GM23338 (cell line): ENCODE data around the gene METTL4. TPM values are rescaled to one million over a fixed set of nuclear protein-coding genes. Genes with fewer than 3 reads are reported as not detected.

ENCODE experiments used
- ATAC-seq: fragments of 200-7000 bp; cut with Tn5 transposase; 3 replicates; pipeline ENCODE4 v1.9.1; 2020
- DNase-seq: peaks from one replicate; pipeline ENCODE4 v3.0.0-alpha.2; 2015; ENCODE audit warnings: low spot score
- H2AFZ ChIP-seq: fragments of 200-600 bp; sonication (generic); 2 replicates; pipeline ENCODE4 v1.8.0; 2016; ENCODE audit warnings: antibody characterized with exemption, mild to moderate bottlenecking, moderate library complexity
- H3F3A ChIP-seq: fragments of 200-600 bp; sonication (generic); replicated peaks from 2 replicates; pipeline ENCODE4 v1.8.0; 2017; ENCODE audit warnings: antibody characterized with exemption, mixed run types, low read depth
- H3K27ac ChIP-seq: fragments of 200-600 bp; sonication (generic); 2 replicates; pipeline ENCODE4 v1.6.1; 2016; ENCODE audit warnings: low read depth
- H3K27me3 ChIP-seq: fragments of 200-600 bp; sonication (generic); 2 replicates; pipeline ENCODE4 v1.8.0; 2016; ENCODE audit warnings: mild to moderate bottlenecking, mixed run types, moderate library complexity; ENCODE audit not compliant: insufficient read depth
- H3K36me3 ChIP-seq: fragments of 200-600 bp; sonication (generic); 2 replicates; pipeline ENCODE4 v1.8.0; 2016; ENCODE audit warnings: mild to moderate bottlenecking; ENCODE audit not compliant: insufficient read depth
- H3K4me1 ChIP-seq: fragments of 200-600 bp; sonication (generic); 2 replicates; pipeline ENCODE4 v1.8.0; 2016; ENCODE audit warnings: mild to moderate bottlenecking, moderate library complexity; ENCODE audit not compliant: insufficient read depth
- H3K4me2 ChIP-seq: fragments of 200-600 bp; sonication (generic); 2 replicates; pipeline ENCODE4 v1.7.1; 2017; ENCODE audit warnings: mixed run types
- H3K4me3 ChIP-seq: fragments of 200-600 bp; sonication (generic); 2 replicates; pipeline ENCODE4 v1.6.1; 2016; ENCODE audit warnings: mixed run types
- H3K79me2 ChIP-seq: fragments of 200-600 bp; sonication (generic); replicated peaks from 2 replicates; pipeline ENCODE4 v1.8.0; 2017; ENCODE audit warnings: mild to moderate bottlenecking; ENCODE audit not compliant: insufficient read depth
- H3K9me2 ChIP-seq: fragments of 200-600 bp; sonication (generic); 2 replicates; pipeline ENCODE4 v1.8.0; 2017; ENCODE audit not compliant: insufficient read depth
- H4K20me1 ChIP-seq: fragments of 200-600 bp; sonication (generic); replicated peaks from 2 replicates; pipeline ENCODE4 v1.8.0; 2017; ENCODE audit warnings: mild to moderate bottlenecking; ENCODE audit not compliant: insufficient read depth
- H3K27ac Mint-ChIP-seq: 2 replicates; pipeline ENCODE4 v1.8.0; 2020; ENCODE audit warnings: inconsistent platforms, mild to moderate bottlenecking, moderate library complexity, mixed read lengths
- H3K27me3 Mint-ChIP-seq: 3 replicates; pipeline ENCODE4 v1.8.0; 2022; ENCODE audit warnings: low read depth, mild to moderate bottlenecking, moderate library complexity, mixed read lengths, inconsistent platforms; ENCODE audit not compliant: insufficient read depth, poor library complexity
- H3K36me3 Mint-ChIP-seq: 3 replicates; pipeline ENCODE4 v1.8.0; 2021; ENCODE audit warnings: low read depth, mild to moderate bottlenecking, inconsistent platforms, moderate library complexity, mixed read lengths
- H3K4me1 Mint-ChIP-seq: 3 replicates; pipeline ENCODE4 v1.8.0; 2020; ENCODE audit warnings: mild to moderate bottlenecking, inconsistent platforms, mixed read lengths
- H3K4me3 Mint-ChIP-seq: 3 replicates; pipeline ENCODE4 v1.8.0; 2021; ENCODE audit warnings: moderate library complexity, mild to moderate bottlenecking, inconsistent platforms, mixed read lengths
- H3K9me3 Mint-ChIP-seq: 3 replicates; pipeline ENCODE4 v1.8.0; 2020; ENCODE audit warnings: moderate library complexity, mild to moderate bottlenecking, inconsistent platforms, mixed read lengths
- CREB1 ChIP-seq: fragments of 250-450 bp; sonication (Bioruptor Pico); IDR thresholded peaks from 2 replicates; pipeline ENCODE4 v1.5.0; 2020; ENCODE audit warnings: low read depth, mild to moderate bottlenecking, moderate library complexity
- EZH2 ChIP-seq: fragments of 200-600 bp; sonication (generic); IDR thresholded peaks from one replicate; pipeline ENCODE4 v1.8.0; 2017; ENCODE audit warnings: antibody characterized with exemption, mild to moderate bottlenecking, low read depth; ENCODE audit not compliant: unreplicated experiment
- EZH2phosphoT487 ChIP-seq: fragments of 200-600 bp; sonication (generic); IDR thresholded peaks from one replicate; pipeline ENCODE4 v1.8.1; 2018; ENCODE audit warnings: antibody characterized with exemption; ENCODE audit not compliant: unreplicated experiment
- JUNB ChIP-seq: IDR thresholded peaks from one replicate; pipeline ENCODE4 v1.6.1; 2016; ENCODE audit warnings: antibody characterized with exemption; ENCODE audit not compliant: unreplicated experiment
- NANOG ChIP-seq: IDR thresholded peaks from 2 replicates; pipeline ENCODE4 v1.6.1; 2016; ENCODE audit warnings: antibody characterized with exemption, borderline replicate concordance
- POLR2AphosphoS5 ChIP-seq: IDR thresholded peaks from 2 replicates; pipeline ENCODE4 v1.6.1; 2016; ENCODE audit warnings: antibody characterized with exemption, low read depth
- STAT1 ChIP-seq: IDR thresholded peaks from one replicate; pipeline ENCODE4 v1.6.1; 2016; ENCODE audit warnings: antibody characterized with exemption; ENCODE audit not compliant: unreplicated experiment
- ZNF114 ChIP-seq: fragments of 250-450 bp; sonication (Bioruptor Pico); IDR thresholded peaks from 2 replicates; pipeline ENCODE4 v1.5.0; 2020; ENCODE audit warnings: mild to moderate bottlenecking, moderate library complexity
- ZNF331 ChIP-seq: fragments of 250-450 bp; sonication (Bioruptor Pico); IDR thresholded peaks from 2 replicates; pipeline ENCODE4 v1.5.0; 2020; ENCODE audit warnings: low read depth, mild to moderate bottlenecking, moderate library complexity
- polyA plus RNA-seq: library from polyadenylated mRNA; unstranded; fragments of >200 nt; fragmentation: Nextera tagmentation; extraction: Ambion mirVana; gene quantifications from 2 replicates; pipeline ENCODE4 v1.2.1, GENCODE V29; 2016
- total RNA-seq: library from RNA; depleted of rRNA; stranded (reverse); fragments of >200 nt; shearing (Covaris generic); gene quantifications from 2 replicates; pipeline ENCODE4 v1.2.3, GENCODE V29; 2014
- TF ChIP-seq, protein P1 (sequence below), 2 experiments: fragments of 200-600 bp in 1 of 2; sonication (generic) in 1 of 2; conservative IDR thresholded peaks; 2 replicates each; pipeline versions ENCODE4 v1.5.1 to v1.6.1; 2016 to 2017; ENCODE audit warnings: antibody characterized with exemption in 2 of 2, low read depth in 2 of 2, mild to moderate bottlenecking in 2 of 2, moderate library complexity in 1 of 2
- TF ChIP-seq, protein P2 (sequence below): IDR thresholded peaks from 2 replicates; pipeline ENCODE4 v1.6.1; 2016; ENCODE audit warnings: antibody characterized with exemption
- TF ChIP-seq, protein P3 (sequence below): fragments of 250-450 bp; sonication (Bioruptor Pico); IDR thresholded peaks from 2 replicates; pipeline ENCODE4 v1.5.0; 2020; ENCODE audit warnings: mild to moderate bottlenecking, moderate library complexity
- TF ChIP-seq, protein P4 (sequence below): IDR thresholded peaks from one replicate; pipeline ENCODE4 v1.6.1; 2018; ENCODE audit warnings: antibody characterized with exemption; ENCODE audit not compliant: unreplicated experiment

The METTL4 gene
- total and polyA plus RNA-seq, 2 experiments from 2014 or later = 11.9 to 14.9 TPM

DNA sequence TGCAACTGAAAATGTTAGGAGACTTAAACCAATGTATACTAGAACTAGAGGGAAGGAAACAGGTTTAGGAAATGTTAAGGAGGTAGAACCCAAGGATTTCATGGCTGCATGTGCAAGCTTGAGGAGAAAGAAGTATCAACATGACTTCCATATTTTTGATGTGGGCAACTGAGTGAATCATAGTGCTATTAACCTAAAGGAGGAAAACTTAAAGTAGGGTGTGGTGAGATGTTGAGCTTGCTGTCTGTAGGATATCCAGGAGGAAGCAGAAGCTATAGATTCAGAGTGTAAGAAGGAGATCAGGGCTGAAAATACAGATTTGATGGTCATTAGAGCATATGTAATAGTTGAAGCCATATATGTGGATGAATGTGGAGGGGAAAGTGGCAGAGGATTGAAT is 31.5 kb upstream of the METTL4 start:
- Mint-ChIP-seq H3K27me3 (no peaks in the 10 kb centered on the region), H3K4me1 (no peaks in the 10 kb centered on the region), H3K9me3 (no peaks in the 10 kb centered on the region), H3K27ac (no peak overlapping the region), H3K4me3 (no peak overlapping the region), H3K36me3 (peaks cover 51% of the 10 kb centered on the region)
- DNase-seq (no peak), ATAC-seq (no peak)
- Histone ChIP-seq H3K4me3 (no peak overlapping the region), H2AFZ (no peak overlapping the region), H3K27ac (no peak overlapping the region), H3F3A (no peaks in the 10 kb centered on the region), H3K36me3 (peaks cover 61% of the 10 kb centered on the region; the same call in 1 of the 2 replicates), H3K79me2 (no peaks in the 10 kb centered on the region), H3K27me3 (no peaks in the 10 kb centered on the region), H3K4me2 (no peak overlapping the region), H3K4me1 (no peaks in the 10 kb centered on the region), H4K20me1 (no peaks in the 10 kb centered on the region), H3K9me2 (no peaks in the 10 kb centered on the region)
- TF ChIP-seq, protein P1, sequence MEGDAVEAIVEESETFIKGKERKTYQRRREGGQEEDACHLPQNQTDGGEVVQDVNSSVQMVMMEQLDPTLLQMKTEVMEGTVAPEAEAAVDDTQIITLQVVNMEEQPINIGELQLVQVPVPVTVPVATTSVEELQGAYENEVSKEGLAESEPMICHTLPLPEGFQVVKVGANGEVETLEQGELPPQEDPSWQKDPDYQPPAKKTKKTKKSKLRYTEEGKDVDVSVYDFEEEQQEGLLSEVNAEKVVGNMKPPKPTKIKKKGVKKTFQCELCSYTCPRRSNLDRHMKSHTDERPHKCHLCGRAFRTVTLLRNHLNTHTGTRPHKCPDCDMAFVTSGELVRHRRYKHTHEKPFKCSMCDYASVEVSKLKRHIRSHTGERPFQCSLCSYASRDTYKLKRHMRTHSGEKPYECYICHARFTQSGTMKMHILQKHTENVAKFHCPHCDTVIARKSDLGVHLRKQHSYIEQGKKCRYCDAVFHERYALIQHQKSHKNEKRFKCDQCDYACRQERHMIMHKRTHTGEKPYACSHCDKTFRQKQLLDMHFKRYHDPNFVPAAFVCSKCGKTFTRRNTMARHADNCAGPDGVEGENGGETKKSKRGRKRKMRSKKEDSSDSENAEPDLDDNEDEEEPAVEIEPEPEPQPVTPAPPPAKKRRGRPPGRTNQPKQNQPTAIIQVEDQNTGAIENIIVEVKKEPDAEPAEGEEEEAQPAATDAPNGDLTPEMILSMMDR (conservative IDR thresholded peaks at IDR 0.05; ENCODE audit: low read depth in 2 of 2) = no peak
- TF ChIP-seq CREB1 (CRISPR knock-in tag) (no peak), POLR2AphosphoS5 (no peak), ZNF114 (CRISPR knock-in tag) (no peak), NANOG (no peak), STAT1 (no peak), EZH2phosphoT487 (no peak), EZH2 (no peak), ZNF331 (CRISPR knock-in tag) (no peak), JUNB (no peak)
- TF ChIP-seq, protein P2, sequence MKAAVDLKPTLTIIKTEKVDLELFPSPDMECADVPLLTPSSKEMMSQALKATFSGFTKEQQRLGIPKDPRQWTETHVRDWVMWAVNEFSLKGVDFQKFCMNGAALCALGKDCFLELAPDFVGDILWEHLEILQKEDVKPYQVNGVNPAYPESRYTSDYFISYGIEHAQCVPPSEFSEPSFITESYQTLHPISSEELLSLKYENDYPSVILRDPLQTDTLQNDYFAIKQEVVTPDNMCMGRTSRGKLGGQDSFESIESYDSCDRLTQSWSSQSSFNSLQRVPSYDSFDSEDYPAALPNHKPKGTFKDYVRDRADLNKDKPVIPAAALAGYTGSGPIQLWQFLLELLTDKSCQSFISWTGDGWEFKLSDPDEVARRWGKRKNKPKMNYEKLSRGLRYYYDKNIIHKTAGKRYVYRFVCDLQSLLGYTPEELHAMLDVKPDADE = no peak
- TF ChIP-seq, protein P3, sequence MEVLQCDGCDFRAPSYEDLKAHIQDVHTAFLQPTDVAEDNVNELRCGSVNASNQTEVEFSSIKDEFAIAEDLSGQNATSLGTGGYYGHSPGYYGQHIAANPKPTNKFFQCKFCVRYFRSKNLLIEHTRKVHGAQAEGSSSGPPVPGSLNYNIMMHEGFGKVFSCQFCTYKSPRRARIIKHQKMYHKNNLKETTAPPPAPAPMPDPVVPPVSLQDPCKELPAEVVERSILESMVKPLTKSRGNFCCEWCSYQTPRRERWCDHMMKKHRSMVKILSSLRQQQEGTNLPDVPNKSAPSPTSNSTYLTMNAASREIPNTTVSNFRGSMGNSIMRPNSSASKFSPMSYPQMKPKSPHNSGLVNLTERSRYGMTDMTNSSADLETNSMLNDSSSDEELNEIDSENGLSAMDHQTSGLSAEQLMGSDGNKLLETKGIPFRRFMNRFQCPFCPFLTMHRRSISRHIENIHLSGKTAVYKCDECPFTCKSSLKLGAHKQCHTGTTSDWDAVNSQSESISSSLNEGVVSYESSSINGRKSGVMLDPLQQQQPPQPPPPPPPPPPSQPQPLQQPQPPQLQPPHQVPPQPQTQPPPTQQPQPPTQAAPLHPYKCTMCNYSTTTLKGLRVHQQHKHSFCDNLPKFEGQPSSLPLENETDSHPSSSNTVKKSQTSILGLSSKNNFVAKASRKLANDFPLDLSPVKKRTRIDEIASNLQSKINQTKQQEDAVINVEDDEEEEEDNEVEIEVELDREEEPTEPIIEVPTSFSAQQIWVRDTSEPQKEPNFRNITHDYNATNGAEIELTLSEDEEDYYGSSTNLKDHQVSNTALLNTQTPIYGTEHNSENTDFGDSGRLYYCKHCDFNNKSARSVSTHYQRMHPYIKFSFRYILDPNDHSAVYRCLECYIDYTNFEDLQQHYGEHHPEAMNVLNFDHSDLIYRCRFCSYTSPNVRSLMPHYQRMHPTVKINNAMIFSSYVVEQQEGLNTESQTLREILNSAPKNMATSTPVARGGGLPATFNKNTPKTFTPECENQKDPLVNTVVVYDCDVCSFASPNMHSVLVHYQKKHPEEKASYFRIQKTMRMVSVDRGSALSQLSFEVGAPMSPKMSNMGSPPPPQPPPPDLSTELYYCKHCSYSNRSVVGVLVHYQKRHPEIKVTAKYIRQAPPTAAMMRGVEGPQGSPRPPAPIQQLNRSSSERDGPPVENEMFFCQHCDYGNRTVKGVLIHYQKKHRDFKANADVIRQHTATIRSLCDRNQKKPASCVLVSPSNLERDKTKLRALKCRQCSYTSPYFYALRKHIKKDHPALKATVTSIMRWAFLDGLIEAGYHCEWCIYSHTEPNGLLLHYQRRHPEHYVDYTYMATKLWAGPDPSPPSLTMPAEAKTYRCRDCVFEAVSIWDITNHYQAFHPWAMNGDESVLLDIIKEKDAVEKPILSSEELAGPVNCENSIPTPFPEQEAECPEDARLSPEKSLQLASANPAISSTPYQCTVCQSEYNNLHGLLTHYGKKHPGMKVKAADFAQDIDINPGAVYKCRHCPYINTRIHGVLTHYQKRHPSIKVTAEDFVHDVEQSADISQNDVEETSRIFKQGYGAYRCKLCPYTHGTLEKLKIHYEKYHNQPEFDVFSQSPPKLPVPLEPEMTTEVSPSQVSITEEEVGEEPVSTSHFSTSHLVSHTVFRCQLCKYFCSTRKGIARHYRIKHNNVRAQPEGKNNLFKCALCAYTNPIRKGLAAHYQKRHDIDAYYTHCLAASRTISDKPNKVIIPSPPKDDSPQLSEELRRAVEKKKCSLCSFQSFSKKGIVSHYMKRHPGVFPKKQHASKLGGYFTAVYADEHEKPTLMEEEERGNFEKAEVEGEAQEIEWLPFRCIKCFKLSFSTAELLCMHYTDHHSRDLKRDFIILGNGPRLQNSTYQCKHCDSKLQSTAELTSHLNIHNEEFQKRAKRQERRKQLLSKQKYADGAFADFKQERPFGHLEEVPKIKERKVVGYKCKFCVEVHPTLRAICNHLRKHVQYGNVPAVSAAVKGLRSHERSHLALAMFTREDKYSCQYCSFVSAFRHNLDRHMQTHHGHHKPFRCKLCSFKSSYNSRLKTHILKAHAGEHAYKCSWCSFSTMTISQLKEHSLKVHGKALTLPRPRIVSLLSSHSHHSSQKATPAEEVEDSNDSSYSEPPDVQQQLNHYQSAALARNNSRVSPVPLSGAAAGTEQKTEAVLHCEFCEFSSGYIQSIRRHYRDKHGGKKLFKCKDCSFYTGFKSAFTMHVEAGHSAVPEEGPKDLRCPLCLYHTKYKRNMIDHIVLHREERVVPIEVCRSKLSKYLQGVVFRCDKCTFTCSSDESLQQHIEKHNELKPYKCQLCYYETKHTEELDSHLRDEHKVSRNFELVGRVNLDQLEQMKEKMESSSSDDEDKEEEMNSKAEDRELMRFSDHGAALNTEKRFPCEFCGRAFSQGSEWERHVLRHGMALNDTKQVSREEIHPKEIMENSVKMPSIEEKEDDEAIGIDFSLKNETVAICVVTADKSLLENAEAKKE = no peak
- TF ChIP-seq, protein P4, sequence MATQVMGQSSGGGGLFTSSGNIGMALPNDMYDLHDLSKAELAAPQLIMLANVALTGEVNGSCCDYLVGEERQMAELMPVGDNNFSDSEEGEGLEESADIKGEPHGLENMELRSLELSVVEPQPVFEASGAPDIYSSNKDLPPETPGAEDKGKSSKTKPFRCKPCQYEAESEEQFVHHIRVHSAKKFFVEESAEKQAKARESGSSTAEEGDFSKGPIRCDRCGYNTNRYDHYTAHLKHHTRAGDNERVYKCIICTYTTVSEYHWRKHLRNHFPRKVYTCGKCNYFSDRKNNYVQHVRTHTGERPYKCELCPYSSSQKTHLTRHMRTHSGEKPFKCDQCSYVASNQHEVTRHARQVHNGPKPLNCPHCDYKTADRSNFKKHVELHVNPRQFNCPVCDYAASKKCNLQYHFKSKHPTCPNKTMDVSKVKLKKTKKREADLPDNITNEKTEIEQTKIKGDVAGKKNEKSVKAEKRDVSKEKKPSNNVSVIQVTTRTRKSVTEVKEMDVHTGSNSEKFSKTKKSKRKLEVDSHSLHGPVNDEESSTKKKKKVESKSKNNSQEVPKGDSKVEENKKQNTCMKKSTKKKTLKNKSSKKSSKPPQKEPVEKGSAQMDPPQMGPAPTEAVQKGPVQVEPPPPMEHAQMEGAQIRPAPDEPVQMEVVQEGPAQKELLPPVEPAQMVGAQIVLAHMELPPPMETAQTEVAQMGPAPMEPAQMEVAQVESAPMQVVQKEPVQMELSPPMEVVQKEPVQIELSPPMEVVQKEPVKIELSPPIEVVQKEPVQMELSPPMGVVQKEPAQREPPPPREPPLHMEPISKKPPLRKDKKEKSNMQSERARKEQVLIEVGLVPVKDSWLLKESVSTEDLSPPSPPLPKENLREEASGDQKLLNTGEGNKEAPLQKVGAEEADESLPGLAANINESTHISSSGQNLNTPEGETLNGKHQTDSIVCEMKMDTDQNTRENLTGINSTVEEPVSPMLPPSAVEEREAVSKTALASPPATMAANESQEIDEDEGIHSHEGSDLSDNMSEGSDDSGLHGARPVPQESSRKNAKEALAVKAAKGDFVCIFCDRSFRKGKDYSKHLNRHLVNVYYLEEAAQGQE = no peak
